Right renal cortex interstitium (tissue), 3 donors: ENCODE results near the gene GSN. TPM values are rescaled to one million over a fixed set of nuclear protein-coding genes. Genes with fewer than 3 reads are reported as not detected.

ENCODE experiments used
- DNase-seq, 3 donors: peaks; one replicate each; pipeline ENCODE4 v3.0.0-alpha.2; 2013; ENCODE audit warnings: low read depth in 3 of 3, low spot score in 2 of 3
- polyA plus RNA-seq, 3 donors: library from polyadenylated mRNA; unstranded; fragments of 120-200 nt; gene quantifications; one replicate each; pipeline ENCODE4 v1.2.1, GENCODE V29; 2013; ENCODE audit not compliant: insufficient read length in 3 of 3

The GSN gene
- polyA plus RNA-seq, 3 donors, result 144 to 177 (median 171) TPM

DNA sequence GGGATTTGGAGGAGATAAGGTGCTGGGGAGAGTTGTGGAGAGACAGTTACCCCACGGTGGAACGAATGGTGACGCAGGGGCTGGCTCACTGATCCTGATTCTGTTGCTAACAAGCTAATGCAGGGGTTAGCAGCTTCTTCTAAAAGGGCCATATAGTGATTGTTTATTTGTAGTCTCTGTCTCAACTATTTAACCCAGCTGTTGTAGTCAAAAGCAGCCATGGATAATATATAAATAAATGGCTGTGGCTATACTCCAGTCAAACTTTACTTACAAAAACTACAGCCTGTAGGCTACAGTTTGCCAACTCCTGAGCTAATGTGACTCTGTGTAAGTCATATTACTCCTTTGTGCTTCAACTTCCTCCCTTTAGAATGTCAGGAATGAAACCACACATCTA is 80.3 kb downstream of the GSN start:
- DNase-seq, result no peak

DNA sequence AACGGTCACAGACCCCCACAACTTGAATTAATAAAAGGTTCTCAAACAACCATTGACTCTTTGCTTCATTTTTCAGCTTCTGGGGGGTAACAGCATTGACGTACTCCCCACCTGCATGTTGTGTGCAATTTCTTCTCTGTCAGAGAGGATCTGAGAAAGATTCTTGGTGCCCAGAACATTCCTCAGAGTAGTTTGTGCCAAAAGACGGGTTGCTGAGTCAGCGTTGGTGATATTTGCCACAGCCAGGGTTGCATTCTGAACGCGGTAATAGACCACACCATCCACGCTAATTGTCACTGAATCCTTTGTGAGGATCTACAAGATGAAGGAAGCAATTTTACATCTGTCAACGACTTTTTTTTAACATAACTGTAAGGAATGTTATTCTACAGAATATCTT is 81.0 kb downstream of the GSN start:
- DNase-seq, result no peak

DNA sequence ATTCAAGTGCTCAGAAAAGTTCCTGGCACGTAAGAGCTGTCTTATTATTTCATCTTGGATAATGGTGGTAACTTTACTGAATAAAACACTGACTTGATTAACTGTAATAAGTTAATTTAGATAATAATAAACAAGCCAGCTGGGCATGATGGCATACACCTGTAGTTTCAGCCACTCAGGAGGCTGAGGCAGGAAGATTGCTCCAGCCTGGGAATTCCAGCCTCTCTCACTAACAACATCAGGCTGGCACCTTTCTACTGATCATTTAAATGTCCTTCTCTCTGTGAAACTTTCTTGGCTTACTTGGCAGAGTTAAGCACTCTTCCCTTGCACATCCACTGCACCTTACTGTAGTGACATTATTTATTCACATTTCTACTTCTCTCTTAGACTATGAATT is 82.1 kb downstream of the GSN start:
- DNase-seq, result no peak

DNA sequence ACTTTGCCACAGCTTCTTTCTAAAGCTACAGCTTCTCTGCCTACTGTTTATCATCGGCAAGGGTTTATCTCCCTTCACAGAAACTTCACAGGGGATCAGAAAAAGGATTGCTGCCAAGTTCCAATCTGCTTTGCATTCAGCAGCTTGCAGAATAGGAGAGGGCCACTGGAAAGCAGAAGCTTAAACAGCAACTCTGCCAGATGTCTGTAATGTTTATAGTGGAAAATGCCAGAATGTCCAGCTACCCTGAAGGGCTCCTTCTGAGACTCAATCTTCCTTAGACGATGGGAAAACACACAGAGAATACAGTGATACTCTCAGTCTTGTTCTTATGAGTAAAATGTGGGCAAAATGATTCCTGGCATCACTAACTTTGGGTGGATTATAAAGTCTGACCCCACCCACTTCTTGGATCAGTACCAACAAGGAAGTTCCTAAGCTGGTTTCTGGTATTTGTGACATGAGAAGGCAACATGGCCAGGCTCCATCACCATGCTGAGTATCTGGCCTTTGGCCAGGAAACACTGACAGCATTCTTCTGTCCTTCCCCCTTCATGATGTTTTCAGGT is 83.1 kb downstream of the GSN start:
- DNase-seq, result no peak

DNA sequence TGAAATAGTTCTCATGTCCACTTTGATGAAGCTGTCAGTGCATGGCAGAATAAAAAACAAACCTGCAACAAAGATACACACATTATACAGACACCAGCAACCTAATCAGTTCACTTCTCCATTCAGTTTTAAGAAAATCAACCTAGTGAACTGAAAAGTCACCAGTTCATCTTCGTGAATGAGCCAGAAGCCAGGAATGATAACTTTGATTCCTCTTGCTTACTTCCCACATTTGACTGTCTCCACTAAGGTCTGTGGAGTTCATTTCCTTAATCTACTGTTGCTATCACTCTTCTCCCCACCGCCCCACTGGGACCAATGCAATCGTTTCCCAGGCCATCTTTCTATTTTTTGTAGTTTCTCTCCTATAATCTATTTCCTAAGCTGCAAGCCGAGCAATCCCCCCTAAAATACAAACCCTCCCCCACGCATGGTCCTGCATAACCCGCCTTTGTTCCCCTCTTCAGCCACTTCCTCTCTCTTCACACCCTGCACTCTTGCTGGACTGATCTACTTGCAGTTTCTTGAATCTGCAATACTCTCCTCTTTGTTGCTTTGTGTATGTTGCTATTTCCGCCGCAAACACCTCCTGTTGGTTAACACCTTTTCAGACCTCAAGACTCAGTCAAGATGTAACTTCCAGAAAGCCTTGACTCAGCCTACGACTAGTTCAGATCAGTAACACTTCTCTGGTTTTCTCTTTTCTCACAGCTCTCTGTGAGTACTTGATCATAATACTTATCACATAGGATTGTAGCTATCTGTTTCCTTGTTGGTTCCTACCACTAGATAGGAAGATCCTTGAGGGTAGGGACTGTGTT is 85.5 kb downstream of the GSN start:
- DNase-seq, result no peak

DNA sequence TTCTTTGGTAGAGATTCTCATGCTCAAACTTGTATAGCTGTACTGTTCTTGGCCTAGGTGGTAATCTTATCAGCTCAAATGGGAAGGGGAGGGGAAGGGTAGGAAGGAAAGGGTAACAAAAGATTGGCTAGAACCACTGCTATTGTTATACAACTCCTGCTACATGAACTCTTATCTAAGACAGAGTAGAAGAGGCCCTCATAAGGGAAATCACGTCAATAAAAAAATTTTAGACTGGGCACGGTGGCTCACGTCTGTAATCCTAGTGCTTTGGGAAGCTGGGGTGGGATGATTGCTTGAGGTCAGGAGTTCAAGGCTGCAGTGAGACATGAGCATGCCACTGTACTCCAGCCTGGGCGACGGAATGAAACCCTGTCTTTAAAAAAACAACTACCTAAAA is 86.2 kb downstream of the GSN start:
- DNase-seq, result no peak

DNA sequence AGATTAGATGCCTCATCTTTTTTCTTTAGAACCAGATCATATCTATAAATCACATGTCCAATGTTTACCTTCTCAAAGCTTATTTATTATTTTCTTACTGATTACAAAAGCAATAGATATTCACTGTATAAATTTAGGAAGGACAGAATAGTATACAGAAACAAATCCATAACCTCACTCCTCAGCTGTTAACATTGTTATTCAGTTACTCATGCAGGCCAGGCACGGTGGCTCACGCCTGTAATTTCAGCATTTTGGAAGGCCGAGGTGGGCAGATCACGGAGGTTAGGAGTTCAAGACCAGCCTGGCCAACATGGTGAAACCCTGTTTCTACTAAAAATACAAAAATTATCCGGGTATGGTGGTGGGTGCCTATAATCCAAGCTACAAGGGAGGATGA is 86.8 kb downstream of the GSN start:
- no peak for DNase-seq

DNA sequence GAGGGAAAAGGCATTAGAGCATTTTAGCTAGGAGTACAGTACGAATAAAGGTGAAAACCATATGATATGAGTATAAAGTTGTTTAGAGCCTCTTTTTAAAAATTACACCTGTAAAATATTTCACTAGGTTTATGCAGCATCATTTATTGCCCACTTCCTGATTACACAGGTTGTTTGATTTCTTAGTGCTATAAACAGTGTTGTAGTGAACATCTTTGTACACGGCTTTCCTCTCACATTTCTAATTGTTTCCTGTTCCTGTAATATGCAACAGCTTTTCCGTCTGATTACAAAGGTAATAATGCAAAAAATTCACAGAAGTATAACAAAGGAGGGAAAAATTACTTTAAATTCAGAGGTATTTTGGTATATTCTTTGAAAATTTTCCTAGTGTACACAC is 89.0 kb downstream of the GSN start:
- no peak for DNase-seq

DNA sequence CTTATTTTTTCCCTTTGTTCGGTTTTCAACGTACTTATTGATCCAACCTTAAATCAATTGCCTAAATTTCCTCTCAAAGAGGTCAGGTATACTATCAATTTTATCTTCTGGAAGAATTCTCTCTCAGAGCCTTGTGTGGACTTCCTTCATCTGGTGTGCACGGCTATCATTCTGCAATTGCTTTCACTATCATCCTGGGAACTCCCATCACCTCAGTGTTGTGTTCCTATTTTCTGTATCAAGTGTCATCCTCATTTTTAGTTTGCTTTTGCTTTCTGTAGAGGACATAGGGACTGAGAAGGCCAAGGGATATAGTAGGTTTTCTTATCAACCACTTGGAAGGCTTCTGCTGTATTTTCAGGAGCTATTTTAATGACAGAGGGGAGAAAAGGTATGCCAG is 90.8 kb downstream of the GSN start:
- DNase-seq, result no peak

DNA sequence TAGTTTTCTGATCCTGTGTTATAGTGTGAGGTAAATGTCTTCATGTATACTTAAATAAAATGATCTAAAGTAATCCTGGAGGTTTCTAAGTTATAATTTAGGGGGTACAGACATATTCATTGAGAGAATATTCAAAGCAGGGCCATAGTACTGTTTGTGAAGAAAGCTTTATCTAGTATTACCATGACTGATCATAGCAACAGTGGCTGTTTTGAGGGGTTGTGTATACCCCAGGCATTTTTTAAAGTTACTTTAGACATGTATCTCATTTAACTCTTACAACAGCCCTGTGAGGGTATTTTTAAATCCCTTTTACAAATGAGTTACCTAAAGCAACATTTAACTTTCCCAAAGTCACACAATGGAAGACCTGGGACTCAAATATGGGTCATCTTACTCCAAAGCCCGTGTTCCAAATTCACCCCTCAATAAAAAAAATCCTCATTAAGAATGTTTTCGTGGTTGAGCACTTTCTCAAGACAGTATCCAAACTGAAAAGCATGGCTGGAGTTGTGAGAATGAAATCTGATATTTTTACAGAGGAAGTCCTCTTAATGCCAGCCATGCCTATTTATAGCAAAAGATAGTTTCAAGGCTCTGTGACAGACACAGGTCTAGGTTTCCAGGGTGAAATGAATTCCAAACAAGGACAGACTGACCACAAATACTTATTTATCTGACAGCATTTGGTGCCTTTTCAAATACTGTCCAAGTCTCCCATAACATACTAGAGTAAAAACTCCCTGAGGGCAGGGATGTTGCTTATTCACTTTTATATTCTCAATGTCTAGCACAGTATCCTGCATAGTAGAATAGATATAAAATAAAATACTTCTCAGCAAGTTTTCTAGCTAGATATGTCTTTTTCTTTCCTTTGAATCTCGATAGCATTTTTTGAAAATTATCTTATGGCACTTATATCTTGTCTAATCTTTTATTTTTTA is 91.7 kb downstream of the GSN start:
- no peak for DNase-seq

DNA sequence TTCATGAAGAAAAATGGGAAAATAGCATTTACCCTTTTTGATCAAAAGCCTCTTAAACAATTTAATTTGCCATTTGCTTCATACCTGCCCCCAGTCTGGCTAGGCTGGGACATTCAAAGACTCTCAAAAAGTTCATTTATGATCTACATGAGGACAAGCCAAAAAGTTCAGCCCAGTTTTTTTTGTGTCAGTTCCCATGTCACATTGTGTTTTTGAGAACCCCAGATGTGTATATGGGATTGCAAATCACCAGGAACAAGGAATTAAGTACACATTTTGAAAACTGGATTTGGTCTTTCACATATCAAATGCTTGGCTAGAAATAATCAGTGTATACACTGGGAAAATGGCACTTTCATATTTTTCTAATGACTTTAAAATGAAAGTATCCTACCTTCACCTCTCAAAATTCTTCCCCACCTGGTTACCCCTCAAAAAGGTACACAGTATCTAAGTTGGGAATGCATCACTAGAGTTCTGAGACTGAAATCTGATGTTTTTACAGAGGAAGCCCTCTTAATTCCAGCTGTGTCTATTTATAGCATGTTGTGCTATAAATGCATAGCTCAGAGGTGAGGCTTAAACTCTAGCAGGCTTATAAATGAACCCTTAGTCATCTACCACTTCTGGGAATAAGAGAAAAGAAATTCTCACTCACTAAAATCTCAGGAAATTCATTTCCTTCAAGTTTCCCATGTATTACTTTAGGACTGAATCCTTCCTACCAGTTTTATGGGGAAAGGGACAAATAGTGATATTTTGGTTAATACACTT is 92.8 kb downstream of the GSN start:
- no peak for DNase-seq

DNA sequence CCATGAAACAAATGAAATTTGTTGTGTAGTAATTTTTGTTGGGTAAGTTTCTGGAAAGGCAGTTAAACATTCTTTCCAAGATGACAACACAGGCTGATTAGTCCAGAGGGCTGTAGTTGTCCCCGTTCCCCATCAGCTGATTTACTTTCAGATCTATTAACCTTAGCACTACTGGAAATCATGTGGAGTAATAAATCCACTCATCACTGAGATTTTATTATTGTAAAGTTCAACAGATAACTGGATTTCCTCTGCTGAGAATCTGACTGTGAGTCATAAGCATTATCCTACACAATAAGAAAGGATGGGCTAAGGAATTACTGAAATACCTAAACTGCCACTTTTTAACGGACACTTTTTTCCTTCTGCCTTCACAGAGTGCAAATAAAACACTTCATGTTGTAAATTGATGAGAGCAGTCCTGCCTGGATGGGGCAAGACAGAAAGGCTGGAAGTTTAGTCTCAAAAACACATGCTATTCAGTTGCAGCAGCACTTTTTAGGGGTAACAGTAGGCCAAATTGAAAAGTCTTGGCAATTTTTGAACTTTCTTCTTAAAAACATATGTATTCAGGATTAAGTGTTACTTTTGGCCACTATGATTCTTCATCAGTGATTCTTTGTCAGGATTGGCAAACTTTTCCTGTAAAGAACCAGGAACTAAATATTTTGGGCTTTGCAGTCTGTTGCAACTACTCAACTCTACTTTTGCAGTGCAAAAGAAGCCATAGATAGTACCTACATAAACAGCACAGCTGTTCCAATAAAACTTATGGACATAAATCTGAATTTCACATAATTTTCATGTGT is 95.1 kb downstream of the GSN start:
- DNase-seq, result no peak

DNA sequence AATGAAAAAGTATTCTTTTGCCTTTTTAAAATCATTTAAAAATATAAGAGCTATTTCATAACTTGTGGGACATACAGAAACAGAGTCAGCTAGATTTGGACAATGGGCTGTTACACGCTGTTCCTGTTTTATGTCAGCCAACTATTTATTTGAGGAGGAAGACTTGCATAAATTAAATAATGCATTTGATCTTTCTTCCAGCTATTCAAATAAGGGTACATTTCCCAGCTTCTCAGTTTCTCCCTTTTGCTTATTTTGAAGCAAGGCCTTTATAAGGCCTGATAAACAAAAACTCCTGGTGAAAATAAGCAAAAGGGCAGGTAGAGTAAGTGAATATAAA is 95.6 kb downstream of the GSN start:
- no peak for DNase-seq

DNA sequence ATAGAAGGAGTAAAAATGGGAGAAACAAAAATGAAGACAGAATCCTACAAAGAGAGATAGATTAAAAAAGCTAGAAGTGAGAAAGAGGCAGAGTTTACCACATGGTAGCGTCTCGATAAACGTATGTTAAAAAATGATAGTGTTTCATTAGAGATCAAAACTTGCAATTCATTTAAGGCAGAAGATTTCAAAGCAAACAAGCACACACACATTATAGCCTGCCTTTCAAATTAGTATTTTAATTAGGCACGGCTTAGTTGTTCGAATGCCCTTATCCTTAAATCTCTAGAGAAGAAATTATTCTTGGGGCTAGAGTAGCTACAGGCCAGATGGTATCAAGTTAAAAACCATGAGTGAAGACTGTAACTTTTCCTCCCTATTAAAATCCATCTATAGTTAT is 96.1 kb downstream of the GSN start:
- no peak for DNase-seq

DNA sequence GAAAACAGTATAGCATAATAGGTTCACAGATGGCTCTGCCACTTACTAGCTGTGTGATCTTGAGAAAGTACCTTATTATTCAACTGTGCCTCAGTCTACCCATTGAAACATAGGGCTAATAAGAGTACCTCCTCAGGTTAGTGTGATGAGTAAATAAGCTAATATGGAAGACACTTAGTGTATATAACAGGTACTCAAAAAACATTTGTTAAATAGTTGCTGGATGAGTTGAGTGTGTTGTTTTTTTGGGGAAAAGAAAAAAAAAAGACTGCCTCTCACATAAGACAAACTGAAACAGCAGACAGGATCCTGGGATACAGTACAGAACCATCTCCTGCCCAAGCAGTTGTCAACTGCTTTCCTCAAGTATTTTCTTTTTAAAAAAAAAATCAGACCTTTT is 96.9 kb downstream of the GSN start:
- no peak for DNase-seq

DNA sequence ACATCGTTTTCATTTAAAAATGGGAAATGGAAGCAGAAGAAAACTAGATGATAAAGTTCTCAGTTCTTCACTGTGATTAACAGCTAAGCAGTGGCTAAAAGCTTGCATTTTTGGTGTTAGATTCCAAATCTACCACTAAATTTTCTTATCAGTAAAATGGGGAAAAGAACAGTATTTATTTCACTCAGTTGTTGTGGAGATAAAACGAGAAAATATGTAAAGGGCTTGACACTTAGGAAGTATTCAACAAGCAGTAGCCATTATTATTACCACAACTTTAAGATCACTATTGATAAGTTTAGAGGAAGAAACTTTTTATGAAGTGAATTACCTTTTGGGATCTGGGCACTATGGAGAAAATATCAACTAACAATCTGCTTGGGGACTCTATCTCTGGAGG is 97.6 kb downstream of the GSN start:
- no peak for DNase-seq

DNA sequence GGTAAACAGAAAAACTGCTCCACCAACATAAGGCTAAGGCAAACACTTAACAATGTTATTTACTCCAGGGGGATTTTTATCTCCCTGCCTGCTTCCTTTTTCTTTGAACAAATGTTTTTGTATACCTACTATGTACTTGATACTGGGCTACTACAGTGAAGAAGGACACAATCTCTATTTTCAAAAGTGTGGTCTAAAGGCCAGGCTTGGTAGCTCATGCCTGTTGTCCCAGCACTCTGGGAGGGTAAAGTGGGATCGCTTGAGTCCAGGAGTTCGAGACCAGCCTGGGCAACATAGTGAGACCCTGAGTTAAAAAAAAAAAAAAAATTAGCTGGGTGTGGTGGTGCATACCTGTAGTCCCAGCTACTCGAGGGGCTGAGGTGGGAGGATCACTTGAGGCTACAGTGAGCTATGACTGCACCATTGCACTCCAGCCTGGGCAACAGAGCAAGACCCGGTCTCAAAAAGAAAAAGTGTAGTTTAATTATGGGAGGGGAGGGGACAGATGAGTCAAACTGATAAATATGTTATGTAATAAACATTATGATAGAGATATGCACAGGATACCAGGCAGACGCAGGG is 98.7 kb downstream of the GSN start:
- DNase-seq, result no peak

DNA sequence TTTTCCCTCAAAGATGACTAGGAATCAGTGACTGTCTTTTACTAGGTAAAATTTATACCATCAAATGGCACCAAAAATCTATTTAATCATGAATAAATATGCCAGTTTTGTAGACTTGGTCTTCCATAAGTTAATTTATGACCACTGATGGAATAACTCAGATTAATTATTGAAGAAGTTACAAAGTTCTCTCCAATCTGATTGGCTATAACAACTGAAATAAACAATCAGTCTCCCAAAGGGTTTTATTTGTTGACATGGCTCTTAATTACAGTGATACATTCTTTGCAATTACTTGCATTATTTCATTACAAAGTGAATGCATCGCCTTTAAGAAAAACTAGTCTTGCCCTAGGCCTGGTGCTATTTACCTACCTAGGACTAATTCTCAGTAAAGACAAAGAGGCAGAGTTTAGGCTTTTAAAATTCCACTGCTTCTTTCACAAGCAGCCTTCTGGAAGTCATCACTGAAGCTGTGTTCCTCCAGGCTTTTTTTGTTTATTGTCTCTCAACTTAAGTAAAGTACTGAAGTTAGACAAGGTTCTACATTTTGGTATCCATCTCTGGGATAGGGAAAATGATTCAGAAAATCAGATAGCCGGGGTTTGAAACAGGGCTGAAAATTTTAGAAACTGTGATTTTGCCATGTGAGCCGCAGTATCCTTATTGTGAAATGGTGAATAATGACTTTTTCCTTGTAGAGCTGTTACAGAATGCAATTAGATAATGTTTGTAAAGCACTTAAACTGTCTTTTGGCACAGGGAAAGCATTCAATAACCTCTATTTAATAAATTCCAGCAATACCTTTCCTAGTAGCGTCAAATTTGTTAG is 99.6 kb downstream of the GSN start:
- no peak for DNase-seq

DNA sequence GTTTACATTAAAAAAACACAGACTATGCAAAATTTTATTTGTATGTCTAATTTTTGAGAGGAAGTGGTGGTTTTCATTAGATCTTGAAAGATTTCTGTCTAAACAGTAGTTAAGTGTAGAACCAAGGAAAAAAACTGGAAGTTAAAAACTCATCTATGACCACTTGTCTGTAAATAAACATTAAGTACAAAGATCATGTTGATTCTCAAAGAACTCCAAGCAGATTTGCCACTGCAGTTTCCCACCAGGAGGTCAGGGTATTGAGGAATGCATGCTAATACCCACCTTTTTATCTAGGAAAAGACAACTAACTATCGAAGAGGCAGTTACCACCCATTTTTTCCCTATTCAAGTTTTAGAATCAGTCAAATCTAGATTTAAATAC is 100.2 kb downstream of the GSN start:
- no peak for DNase-seq
